ENCODE results near the gene TAF10. TPM values are rescaled to one million over a fixed set of nuclear protein-coding genes. Genes with fewer than 3 reads are reported as not detected.

Gene TAF10
- total RNA-seq, 4 donors from 2014 or later: 38.2 to 55.6 (median 40.3) TPM

GRCh38 chr11:6616596-6617250, 4.7 kb upstream of the TAF10 start:
- TF ChIP-seq CTCF (IDR thresholded peaks at IDR 0.05; ENCODE audit: low read depth): no peak

GRCh38 chr11:6615882-6616585, 4.0 kb upstream of the TAF10 start:
- TF ChIP-seq CTCF (IDR thresholded peaks at IDR 0.05; ENCODE audit: low read depth): no peak

GRCh38 chr11:6615046-6615445, 3.0 kb upstream of the TAF10 start:
- no peak for TF ChIP-seq CTCF (IDR thresholded peaks at IDR 0.05; ENCODE audit: low read depth)

GRCh38 chr11:6614446-6614845, 2.4 kb upstream of the TAF10 start:
- no peak for TF ChIP-seq CTCF (IDR thresholded peaks at IDR 0.05; ENCODE audit: low read depth)

- no peak for TF ChIP-seq CTCF (IDR thresholded peaks at IDR 0.05; ENCODE audit: low read depth)
These were observed 1.5 kb upstream of the TAF10 start for GRCh38 chr11:6613496-6613895.

- TF ChIP-seq CTCF (IDR thresholded peaks at IDR 0.05; ENCODE audit: low read depth): no peak
These were observed 128 bp downstream of the TAF10 start for GRCh38 chr11:6611963-6612212.

- TF ChIP-seq CTCF (IDR thresholded peaks at IDR 0.05; ENCODE audit: low read depth): no peak
These were observed 689 bp downstream of the TAF10 start for GRCh38 chr11:6611092-6611962.

Data from subcutaneous adipose tissue (tissue), 4 donors.